HG03025 (cell line): Measurements from ENCODE around the gene C3orf20.
"Not testable (repeated sequence)": the region's sequence is repeated elsewhere in the genome, so short reads cannot be mapped to it uniquely, and the experiment has no call there.

Experiments used
- ATAC-seq: cut with Tn5 transposase; IDR thresholded peaks from one replicate; pipeline ENCODE4 v1.9.1; 2021; ENCODE audit warnings: mild to moderate bottlenecking, moderate library complexity; ENCODE audit not compliant: unreplicated experiment, low FRiP score

The C3orf20 gene

GRCh38 chr3:14752979-14753378 is 78.0 kb downstream of the C3orf20 start:
- not testable (repeated sequence) for ATAC-seq

GRCh38 chr3:14757153-14757700 is 82.3 kb downstream of the C3orf20 start:
- no peak for ATAC-seq

DNA sequence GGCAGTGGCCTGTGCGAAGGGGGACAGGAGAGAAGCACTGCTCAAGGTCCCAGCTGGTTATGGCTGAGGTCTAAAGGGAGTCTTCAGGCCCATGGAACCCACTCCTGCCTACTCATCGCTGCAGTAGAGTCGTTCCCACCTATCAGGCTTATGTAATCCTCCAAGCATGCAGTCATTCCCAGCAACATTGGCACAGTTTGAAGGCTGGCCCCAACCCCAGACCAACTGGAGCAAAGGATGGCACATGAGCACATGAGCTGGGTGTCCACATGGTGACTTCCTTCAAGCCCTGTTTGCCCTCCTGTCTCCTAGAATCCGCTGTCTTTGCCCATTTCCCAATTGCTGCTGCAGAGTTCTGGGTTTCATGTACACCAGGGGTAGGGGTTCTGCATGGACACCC is 83.4 kb downstream of the C3orf20 start:
- no peak for ATAC-seq

GRCh38 chr3:14758959-14759358 is 84.0 kb downstream of the C3orf20 start:
- no peak for ATAC-seq

DNA sequence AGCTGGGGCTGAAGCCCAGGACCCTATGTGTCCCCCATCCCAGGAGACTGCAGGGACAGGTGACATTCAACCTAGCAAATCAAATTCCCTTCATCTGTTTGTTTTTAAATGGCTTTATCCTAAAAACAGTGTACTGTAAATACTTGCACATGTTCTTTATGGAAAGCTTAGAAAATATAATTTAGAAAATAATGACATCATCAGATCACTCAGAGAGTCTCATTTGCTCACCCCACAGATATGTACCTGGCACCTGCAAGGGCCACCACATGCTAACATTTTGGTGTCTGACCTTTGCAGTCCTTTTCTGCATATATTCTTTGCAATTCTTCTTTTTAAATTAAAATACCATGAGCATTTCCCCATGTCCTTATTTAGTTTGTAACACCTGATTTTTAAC is 85.2 kb downstream of the C3orf20 start:
- ATAC-seq, result no peak

- no peak for ATAC-seq
These were observed 86.3 kb downstream of the C3orf20 start for GRCh38 chr3:14761121-14761672.

DNA sequence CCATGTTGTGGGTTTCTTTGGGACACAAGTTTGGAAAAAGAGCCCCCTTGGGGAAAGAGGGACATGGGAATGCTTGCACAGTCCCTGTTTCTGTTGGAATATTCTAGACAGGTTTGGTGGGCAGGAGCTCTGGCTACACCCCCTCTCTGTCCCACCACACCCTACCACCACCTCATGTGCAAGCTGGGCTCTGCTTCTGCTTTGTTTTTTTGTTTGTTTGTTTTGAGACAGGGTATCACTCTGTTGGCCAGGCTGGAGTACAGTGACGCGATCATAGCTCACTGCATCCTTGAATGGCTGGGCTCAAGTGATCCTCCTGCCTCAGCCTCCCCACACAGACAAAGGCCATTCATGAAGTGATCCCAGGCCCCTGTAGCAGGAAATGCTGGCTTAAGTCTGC is 86.9 kb downstream of the C3orf20 start:
- no peak for ATAC-seq

GRCh38 chr3:14762701-14763100 is 87.8 kb downstream of the C3orf20 start:
- ATAC-seq, result no peak

GRCh38 chr3:14764331-14765059 is 89.6 kb downstream of the C3orf20 start:
- no peak for ATAC-seq

- ATAC-seq, result no peak
These were observed 90.1 kb downstream of the C3orf20 start for GRCh38 chr3:14765060-14765400.

GRCh38 chr3:14765576-14766427 is 90.9 kb downstream of the C3orf20 start:
- no peak for ATAC-seq

DNA sequence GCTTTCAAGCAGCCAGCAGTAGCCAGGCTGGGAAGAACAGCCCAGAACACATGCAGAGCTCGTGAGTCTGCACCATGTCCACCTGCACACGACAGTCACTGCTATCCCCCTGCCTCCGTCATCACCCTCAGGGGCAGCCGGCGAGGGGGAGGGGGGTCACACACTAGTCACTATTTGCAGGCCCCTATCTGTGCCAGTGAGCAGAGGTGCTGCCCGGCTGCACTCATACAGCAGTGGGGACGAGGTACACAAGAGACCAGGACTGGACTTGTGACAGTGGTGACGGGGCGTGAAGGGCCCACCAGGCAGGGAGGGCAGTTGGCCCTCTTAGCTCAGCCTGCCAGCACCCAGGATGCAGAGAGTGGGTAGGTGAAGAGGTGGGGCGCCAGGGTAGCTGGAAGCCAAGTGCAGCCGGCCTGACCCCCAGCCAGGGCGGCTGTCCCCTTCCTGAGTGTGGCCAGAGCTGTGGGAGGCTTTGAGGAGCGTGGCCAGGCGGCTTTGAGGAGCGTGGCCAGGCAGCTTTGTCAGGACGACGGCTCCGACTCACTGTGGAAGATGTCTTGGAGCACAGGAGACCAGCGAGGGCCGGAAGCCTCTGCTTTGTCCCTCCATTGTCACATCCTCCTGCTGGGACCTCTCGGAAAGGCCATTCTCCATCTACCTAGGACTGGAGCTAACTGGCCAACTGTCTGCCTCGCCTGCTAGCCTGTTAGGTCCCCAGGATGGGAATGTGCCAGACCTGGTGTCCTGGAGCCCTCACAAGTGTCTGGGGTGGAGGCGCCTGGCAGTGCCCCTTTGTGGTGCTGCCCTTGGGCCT is 91.7 kb downstream of the C3orf20 start:
- ATAC-seq, result no peak

DNA sequence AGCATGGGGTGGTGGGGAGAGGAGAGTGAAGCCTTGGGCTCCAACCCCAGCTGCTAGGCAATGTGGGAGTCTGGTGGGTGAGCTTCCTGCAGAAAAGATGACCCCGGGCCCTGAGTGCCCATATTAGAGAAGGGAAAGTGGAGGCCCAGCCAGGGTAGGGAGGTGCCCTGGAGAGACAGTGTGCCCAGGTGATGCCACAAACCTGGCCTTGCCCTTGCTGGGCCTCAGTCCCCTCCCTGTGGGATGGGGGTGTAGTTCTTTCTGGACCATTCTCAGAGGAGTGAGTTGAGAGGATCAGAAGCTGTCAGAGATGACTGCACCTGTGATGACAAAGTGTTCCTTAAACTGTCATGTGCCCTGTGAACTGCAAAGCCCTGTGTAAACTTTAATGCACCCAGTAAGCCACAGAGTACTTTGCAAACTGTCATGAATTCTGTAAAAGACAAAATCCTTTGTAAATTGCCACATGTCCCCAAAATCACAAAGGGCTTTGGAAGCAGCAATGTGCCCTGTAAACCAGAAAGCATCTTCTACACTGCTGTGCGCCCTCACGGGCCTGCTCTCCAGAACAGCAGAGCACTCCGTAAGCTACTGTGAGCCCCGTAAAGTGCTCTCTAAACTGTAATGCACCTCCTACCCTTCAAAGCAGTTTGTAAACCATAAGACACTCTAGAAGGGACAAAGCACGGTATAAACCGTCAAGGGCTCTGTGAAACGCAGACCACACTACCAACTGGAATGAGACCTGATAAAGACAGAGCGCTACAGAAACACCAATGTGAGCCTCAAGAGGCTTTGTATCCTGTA is 92.5 kb downstream of the C3orf20 start:
- no peak for ATAC-seq

- no peak for ATAC-seq
These were observed 93.3 kb downstream of the C3orf20 start for GRCh38 chr3:14768182-14768790.

GRCh38 chr3:14768881-14769280 is 93.9 kb downstream of the C3orf20 start:
- ATAC-seq, result no peak

DNA sequence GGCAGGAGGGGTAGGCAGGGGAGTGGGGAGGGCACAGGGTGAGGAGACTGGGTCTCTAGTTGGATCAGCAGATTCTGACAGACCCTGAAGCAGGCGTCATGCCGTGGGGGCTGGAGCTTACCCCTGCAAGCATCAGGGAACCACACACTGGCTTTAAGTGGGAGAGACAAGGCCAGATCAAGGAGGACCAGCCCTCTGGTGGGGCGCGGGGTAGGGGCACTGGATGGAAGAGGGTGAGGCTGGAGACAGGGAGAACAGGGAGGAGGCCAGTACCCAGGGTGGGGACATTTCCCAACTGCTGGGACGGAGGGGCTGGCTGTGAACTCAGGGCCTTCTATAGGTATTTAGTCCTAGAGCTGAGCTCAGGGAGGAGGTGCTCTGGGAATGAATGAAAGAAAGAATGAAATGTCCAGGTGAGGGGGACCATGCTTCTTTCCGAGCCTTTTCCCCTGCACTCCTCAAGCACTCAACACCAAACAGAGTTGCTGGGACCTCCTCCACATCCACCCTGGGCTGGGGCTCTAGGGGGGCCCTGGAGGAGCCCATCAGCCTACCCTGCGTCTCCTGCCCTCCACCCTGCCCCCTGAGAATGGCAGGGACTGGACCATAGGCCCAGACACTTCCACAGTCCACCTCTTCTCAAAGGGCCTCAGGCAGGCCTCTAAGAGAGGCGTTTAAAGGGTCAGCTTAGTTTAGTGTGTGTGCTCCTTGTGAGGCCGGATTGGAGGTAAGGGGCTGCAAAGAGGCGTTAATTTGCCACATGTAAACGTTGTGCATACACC is 94.8 kb downstream of the C3orf20 start:
- no peak for ATAC-seq

- no peak for ATAC-seq
These were observed 95.7 kb downstream of the C3orf20 start for GRCh38 chr3:14770591-14770990.
